ENCODE results near the gene YBEY.
A peak's percentile ranks its signal among the peaks of the same experiment; 100 is the strongest.

Gene YBEY

DNA sequence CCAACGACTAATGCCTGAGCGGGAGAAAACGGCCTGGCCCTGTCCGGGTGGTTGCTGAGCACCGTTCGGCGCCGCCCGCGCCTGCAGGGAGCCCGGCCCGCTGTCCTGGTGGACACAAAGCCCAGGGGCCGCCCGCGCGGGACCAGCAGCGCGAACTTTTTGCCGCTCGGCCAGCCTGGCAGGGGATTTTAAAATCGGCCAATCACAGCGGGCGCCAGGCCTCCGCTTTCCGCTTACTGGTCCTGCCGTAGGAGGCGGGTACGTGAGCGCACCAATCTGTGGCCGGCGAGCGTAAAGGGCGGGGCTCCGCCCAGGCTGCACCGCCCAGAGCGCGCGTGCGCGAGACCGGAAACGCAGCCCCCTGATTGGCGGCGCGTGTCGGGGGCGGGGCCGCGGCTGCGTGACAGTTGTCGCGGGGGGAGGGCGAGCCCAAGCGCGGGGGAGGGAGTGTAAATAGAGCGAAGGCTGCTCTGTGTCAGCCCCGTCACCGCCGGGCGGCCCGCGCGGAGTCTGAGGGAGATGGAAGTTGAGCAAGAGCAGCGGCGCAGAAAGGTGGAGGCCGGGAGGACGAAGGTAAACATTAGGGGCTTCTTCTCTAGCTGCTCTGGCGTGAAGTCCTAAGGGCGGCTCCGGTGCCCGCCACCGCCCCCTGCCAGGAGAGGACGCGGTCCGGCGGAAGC is 37.7 kb downstream of the YBEY start, which contains the start of the genes C21orf58 and PCNT:
C21orf58 (minus strand) TSS at position 161 of the 680 bp plus-strand sequence. CDS start 1,132 bp downstream, outside the sequence.
PCNT (plus strand) TSS at position 447 of the 680 bp plus-strand sequence; CDS start at position 520, 73 bp downstream.
- TF ChIP-seq TAF1 (IDR thresholded peaks at IDR 0.05; ENCODE audit: borderline replicate concordance, low read depth, low read length) = peak; percentile 57; the same call in 1 of the 2 replicates
- peak; percentile 63; the same call in 1 of the 2 replicates for TF ChIP-seq POLR2AphosphoS5 (IDR thresholded peaks at IDR 0.05; ENCODE audit: low read depth, low read length)
- peak; percentile 77 for TF ChIP-seq POLR2A (IDR thresholded peaks at IDR 0.05; ENCODE audit: low read depth, low read length)
- peak; percentile 97 for FAIRE-seq
- DNase-seq (ENCODE audit: insufficient read length) = peak; percentile 95

GRCh38 chr21:46324390-46325072 is 38.4 kb downstream of the YBEY start:
- DNase-seq (ENCODE audit: insufficient read length) = peak; percentile 78
- FAIRE-seq = peak; percentile 21
- TF ChIP-seq POLR2AphosphoS5 (IDR thresholded peaks at IDR 0.05; ENCODE audit: low read depth, low read length) = no peak
- peak; percentile 82 for TF ChIP-seq TAF1 (IDR thresholded peaks at IDR 0.05; ENCODE audit: borderline replicate concordance, low read depth, low read length)
- TF ChIP-seq POLR2A (IDR thresholded peaks at IDR 0.05; ENCODE audit: low read depth, low read length) = peak; percentile 51; the same call in 1 of the 2 replicates

GRCh38 chr21:46325073-46325912 is 39.2 kb downstream of the YBEY start:
- TF ChIP-seq POLR2AphosphoS5 (IDR thresholded peaks at IDR 0.05; ENCODE audit: low read depth, low read length) (no peak), TAF1 (IDR thresholded peaks at IDR 0.05; ENCODE audit: borderline replicate concordance, low read depth, low read length) (no peak), POLR2A (IDR thresholded peaks at IDR 0.05; ENCODE audit: low read depth, low read length) (no peak)
- FAIRE-seq (peak; percentile 89), DNase-seq (ENCODE audit: insufficient read length) (peak; percentile 51)

DNA sequence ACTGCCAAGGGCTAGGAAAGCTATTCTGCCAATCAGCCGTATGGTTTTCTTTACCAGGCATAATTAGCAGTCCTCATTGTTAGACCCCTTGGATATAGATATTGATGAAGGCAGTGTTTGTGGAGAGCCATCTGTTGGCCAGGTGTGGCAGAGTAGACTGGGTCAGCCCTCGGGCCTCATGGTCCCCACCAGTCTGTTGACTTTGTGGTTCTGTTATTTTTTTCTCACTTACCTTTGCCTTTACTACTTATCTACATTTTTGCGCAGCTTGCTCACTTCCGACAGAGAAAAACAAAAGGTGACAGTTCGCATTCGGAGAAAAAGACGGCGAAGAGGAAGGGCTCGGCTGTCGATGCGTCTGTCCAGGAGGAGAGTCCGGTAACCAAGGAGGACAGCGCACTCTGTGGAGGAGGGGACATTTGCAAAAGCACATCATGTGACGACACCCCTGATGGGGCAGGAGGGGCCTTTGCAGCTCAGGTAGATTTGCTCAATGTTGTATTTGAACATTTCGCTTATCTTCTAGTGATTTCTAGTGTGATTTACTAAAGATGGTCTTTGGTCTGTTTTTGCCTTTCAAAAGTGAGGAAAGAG is 40.1 kb downstream of the YBEY start:
- FAIRE-seq (no peak), DNase-seq (ENCODE audit: insufficient read length) (no peak)
- TF ChIP-seq POLR2A (IDR thresholded peaks at IDR 0.05; ENCODE audit: low read depth, low read length) = no peak
- TF ChIP-seq TAF1 (IDR thresholded peaks at IDR 0.05; ENCODE audit: borderline replicate concordance, low read depth, low read length) = no peak
- no peak for TF ChIP-seq POLR2AphosphoS5 (IDR thresholded peaks at IDR 0.05; ENCODE audit: low read depth, low read length)

DNA sequence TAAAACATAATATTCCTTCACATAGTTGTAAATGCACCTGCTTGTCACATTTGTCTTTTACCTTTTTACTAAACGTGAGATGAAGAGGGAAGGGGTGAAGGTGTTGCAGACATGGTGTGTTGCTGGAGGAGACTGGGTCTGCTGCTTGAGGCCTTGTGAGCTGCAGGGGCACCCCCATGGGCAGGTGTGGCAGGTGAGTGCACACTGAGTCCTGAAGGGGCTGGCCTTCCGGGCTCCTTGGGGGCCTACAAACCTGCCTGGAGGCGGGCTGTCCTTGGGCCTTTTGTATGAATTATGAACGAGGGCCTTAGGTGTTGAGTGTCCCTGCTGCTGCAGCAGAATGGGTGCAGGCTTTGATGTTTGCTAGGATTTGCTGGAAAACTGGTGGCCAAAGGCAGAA is 41.6 kb downstream of the YBEY start:
- no peak for FAIRE-seq
- TF ChIP-seq POLR2A (IDR thresholded peaks at IDR 0.05; ENCODE audit: low read depth, low read length) = no peak
- no peak for TF ChIP-seq TAF1 (IDR thresholded peaks at IDR 0.05; ENCODE audit: borderline replicate concordance, low read depth, low read length)
- DNase-seq (ENCODE audit: insufficient read length) = no peak

- TF ChIP-seq POLR2AphosphoS5 (IDR thresholded peaks at IDR 0.05; ENCODE audit: low read depth, low read length) = no peak
- no peak for TF ChIP-seq POLR2A (IDR thresholded peaks at IDR 0.05; ENCODE audit: low read depth, low read length)
- no peak for TF ChIP-seq TAF1 (IDR thresholded peaks at IDR 0.05; ENCODE audit: borderline replicate concordance, low read depth, low read length)
Observed at GRCh38 chr21:46328151-46328550, 42.0 kb downstream of the YBEY start.

DNA sequence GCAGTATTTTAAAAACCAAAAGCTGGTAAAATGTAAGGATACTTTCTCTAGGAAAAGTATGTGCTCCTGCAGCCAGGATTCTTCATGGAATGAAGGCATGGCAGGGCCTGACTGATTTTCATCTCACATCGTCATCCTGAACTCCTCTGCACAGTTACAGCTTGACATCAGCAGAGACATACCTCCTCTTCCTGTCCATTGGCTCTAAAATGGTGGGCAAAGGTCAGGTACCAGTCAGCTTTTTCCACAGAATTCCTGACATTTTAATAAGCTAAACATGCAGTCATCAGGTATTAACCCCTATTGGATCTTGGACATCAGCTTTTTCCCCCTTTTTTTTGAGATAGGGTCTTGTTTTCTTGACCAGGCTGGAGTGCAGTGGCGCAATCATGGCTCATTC is 43.7 kb downstream of the YBEY start:
- TF ChIP-seq TAF1 (IDR thresholded peaks at IDR 0.05; ENCODE audit: borderline replicate concordance, low read depth, low read length) (no peak), POLR2A (IDR thresholded peaks at IDR 0.05; ENCODE audit: low read depth, low read length) (no peak), POLR2AphosphoS5 (IDR thresholded peaks at IDR 0.05; ENCODE audit: low read depth, low read length) (no peak)
- DNase-seq (ENCODE audit: insufficient read length) (no peak), FAIRE-seq (no peak)

More at GRCh38 chr21:46328151-46328550, 42.0 kb downstream of the YBEY start:
- no peak for FAIRE-seq
- DNase-seq (ENCODE audit: insufficient read length) = no peak

- DNase-seq (ENCODE audit: insufficient read length) = no peak
- TF ChIP-seq POLR2A (IDR thresholded peaks at IDR 0.05; ENCODE audit: low read depth, low read length) (no peak), POLR2AphosphoS5 (IDR thresholded peaks at IDR 0.05; ENCODE audit: low read depth, low read length) (no peak), TAF1 (IDR thresholded peaks at IDR 0.05; ENCODE audit: borderline replicate concordance, low read depth, low read length) (no peak)
- FAIRE-seq = no peak
Observed at GRCh38 chr21:46334351-46335140, 48.4 kb downstream of the YBEY start.

DNA sequence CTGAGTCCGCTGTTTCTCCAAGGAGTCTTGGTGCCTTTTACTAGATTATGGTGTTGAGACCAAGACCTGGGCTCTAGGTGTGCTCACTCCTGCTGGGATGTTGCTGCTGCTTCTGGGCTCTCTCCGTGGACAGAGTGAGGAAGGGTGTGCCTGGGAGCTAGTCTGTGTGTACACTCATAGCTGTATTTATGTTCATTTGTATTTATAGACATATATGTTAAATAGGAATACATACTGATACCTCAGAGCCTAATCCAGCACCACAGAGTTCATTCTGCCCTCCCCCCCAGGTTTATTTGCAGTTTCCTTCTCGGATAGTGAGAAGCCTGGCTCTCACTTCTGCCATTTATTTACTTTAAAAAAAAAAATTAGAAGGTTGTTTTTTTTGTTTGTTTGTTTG is 50.5 kb downstream of the YBEY start:
- TF ChIP-seq TAF1 (IDR thresholded peaks at IDR 0.05; ENCODE audit: borderline replicate concordance, low read depth, low read length) = no peak
- DNase-seq (ENCODE audit: insufficient read length) = no peak
- FAIRE-seq = no peak

- FAIRE-seq (no peak), DNase-seq (ENCODE audit: insufficient read length) (no peak)
- TF ChIP-seq POLR2AphosphoS5 (IDR thresholded peaks at IDR 0.05; ENCODE audit: low read depth, low read length) (no peak), TAF1 (IDR thresholded peaks at IDR 0.05; ENCODE audit: borderline replicate concordance, low read depth, low read length) (no peak), POLR2A (IDR thresholded peaks at IDR 0.05; ENCODE audit: low read depth, low read length) (no peak)
Observed at GRCh38 chr21:46340998-46341397, 54.9 kb downstream of the YBEY start.

Data from GM12892 (cell line).